Measurements from ENCODE around the gene DOCK2.

DOCK2 gene

GRCh38 chr5:169637085-169637548, at the start of gene DOCK2:
Gene DOCK2, plus strand, starts transcription at chr5:169637275. Its CDS starts 52 bp downstream, at chr5:169637327.
- H3K27ac Mint-ChIP-seq, result no peak within 1 kb of the TSS
- peaks cover 60% of the 10 kb centered on the region for H3K27me3 Mint-ChIP-seq (ENCODE audit: low read depth, poor library complexity)
- no peak for TF ChIP-seq CTCF (IDR thresholded peaks at IDR 0.05)
- DNase-seq, result peak; percentile 30
- no peaks in the 10 kb centered on the region for H3K36me3 Mint-ChIP-seq (ENCODE audit: low read depth)
- peaks cover 4% of the 10 kb centered on the region for H3K4me1 Mint-ChIP-seq
- peak within 1 kb of the TSS; percentile 76 for H3K4me3 Mint-ChIP-seq
- peaks cover 32% of the 10 kb centered on the region for H3K9me3 Mint-ChIP-seq

- Mint-ChIP-seq H3K4me3 (no peak overlapping the region), H3K27ac (no peak overlapping the region), H3K36me3 (ENCODE audit: low read depth) (peaks cover 64% of the 10 kb centered on the region), H3K27me3 (ENCODE audit: low read depth, poor library complexity) (no peaks in the 10 kb centered on the region), H3K4me1 (peaks cover 15% of the 10 kb centered on the region), H3K9me3 (no peaks in the 10 kb centered on the region)
- no peak for TF ChIP-seq CTCF (IDR thresholded peaks at IDR 0.05)
- no peak for DNase-seq
These were observed 46.5 kb upstream of the DOCK2 start for GRCh38 chr5:169590602-169591001.

- DNase-seq, result no peak
- TF ChIP-seq CTCF (IDR thresholded peaks at IDR 0.05), result no peak
- Mint-ChIP-seq H3K4me3 (no peak overlapping the region), H3K36me3 (ENCODE audit: low read depth) (peaks cover 72% of the 10 kb centered on the region), H3K27ac (no peak overlapping the region), H3K27me3 (ENCODE audit: low read depth, poor library complexity) (no peaks in the 10 kb centered on the region), H3K9me3 (no peaks in the 10 kb centered on the region), H3K4me1 (peaks cover 5% of the 10 kb centered on the region)
These were observed 45.4 kb upstream of the DOCK2 start for GRCh38 chr5:169591636-169592035.

GRCh38 chr5:169592937-169593650, 44.0 kb upstream of the DOCK2 start:
- no peaks in the 10 kb centered on the region for H3K4me1 Mint-ChIP-seq
- no peak overlapping the region for H3K27ac Mint-ChIP-seq

GRCh38 chr5:169595172-169595820, 41.8 kb upstream of the DOCK2 start:
- no peak for DNase-seq
- Mint-ChIP-seq H3K4me1 (no peaks in the 10 kb centered on the region), H3K27ac (peak overlapping the region; percentile 57), H3K27me3 (ENCODE audit: low read depth, poor library complexity) (no peaks in the 10 kb centered on the region), H3K36me3 (ENCODE audit: low read depth) (peaks cover 74% of the 10 kb centered on the region), H3K4me3 (no peak overlapping the region), H3K9me3 (no peaks in the 10 kb centered on the region)
- no peak for TF ChIP-seq CTCF (IDR thresholded peaks at IDR 0.05)

More at GRCh38 chr5:169592937-169593650, 44.0 kb upstream of the DOCK2 start:
- no peaks in the 10 kb centered on the region for H3K9me3 Mint-ChIP-seq
- no peak for DNase-seq
- no peak for TF ChIP-seq CTCF (IDR thresholded peaks at IDR 0.05)
- no peak overlapping the region for H3K4me3 Mint-ChIP-seq
- H3K36me3 Mint-ChIP-seq (ENCODE audit: low read depth), result peaks cover 75% of the 10 kb centered on the region
- no peaks in the 10 kb centered on the region for H3K27me3 Mint-ChIP-seq (ENCODE audit: low read depth, poor library complexity)

All from nephron progenitor cell (in vitro differentiated cells).